GM21360 (cell line): ENCODE results near the gene KIAA0586.
"Not testable (repeated sequence)": the region's sequence is repeated elsewhere in the genome, so short reads cannot be mapped to it uniquely, and the experiment has no call there.

Experiments
- ATAC-seq: cut with Tn5 transposase; IDR thresholded peaks from one replicate; pipeline ENCODE4 v1.9.1; 2021; ENCODE audit warnings: mild to moderate bottlenecking, moderate library complexity; ENCODE audit not compliant: unreplicated experiment

KIAA0586 gene

DNA sequence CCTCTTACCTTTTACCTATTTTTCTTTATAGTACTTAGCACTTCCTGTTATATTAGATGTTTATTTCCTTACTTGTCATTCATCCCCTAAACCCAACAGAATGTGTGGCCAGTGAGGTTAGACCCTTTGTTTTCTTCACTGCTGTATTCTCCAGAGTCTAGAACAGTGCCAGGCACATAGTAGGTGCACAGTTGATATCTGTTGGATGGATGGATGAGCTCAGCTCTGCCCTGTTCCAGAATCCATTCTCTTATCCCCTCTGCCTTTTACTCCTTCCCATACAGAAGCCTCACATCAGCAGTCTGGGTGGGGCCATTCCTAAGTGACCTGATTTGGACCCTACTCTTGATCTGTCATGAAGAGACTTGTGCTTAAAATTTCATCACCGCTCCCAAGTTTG lies 115.7 kb downstream of the KIAA0586 start:
- no peak for ATAC-seq

DNA sequence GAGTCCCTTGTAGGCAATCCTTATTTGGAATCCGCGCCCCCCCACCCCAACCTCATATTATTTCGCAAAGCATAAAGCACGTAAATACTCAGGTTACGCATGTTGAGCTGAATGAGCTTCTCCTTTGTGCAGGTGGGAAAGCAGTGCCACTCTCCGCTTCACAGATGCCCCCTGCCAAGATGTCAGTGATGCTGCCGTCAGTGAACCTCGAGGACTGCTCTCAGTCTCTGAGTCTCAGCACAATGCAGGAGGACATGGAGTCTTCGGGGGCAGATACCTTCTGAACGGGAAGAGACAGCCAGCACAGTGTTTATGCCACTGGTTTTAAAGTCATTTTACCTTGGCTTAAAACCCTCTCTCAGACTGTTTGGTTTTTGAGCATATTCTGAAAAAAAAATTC lies 120.1 kb downstream of the KIAA0586 start:
- ATAC-seq: no peak

DNA sequence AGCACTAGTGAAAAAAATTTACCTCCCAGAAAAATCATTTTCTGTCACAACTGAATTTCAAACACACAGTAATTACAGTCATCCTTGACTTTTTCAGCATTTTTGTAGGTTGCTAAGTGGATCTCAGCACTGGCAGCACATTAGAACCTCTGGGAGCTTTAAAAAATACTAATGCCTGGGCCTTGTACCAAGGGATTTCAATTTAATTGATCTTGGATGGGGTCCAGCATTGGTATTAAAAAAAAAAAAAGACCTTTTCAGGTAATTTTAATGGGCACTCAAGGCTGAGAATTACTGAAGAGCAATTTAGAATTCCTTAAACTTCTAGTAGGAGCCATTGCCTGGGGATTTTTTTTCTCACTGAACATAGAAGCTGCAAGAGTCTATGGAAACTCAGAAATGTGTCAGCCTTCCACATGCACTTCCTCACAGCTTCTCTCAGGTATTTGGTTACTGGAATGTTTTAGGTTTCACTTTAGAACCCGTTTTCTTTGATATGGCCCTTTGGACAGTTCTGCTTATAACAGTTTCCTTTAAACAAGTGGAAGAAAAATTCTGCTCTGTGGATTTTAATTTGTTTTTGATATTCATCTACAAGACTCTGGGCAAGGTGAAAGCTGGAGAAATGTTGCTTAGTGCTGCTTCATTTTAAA lies 121.7 kb downstream of the KIAA0586 start:
- no peak for ATAC-seq

DNA sequence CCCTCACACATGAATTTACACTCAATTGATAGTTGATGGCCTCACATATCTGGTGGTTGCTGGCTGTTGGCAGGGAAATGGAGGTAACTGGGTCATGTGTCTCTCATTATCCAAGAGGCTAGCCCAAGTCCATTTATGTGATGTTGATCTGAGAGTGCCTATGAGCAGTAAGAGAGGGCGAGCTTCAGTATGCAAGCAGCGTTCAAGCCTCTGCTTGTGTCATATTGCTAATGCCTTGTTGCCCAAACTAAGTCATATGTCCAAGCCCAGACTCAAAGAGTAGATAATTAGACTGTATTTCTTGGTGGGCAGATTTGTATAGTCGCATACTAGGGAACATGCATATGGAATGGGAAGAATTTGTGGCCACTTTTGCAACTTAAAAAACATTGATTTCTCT lies 126.4 kb downstream of the KIAA0586 start:
- ATAC-seq: no peak

DNA sequence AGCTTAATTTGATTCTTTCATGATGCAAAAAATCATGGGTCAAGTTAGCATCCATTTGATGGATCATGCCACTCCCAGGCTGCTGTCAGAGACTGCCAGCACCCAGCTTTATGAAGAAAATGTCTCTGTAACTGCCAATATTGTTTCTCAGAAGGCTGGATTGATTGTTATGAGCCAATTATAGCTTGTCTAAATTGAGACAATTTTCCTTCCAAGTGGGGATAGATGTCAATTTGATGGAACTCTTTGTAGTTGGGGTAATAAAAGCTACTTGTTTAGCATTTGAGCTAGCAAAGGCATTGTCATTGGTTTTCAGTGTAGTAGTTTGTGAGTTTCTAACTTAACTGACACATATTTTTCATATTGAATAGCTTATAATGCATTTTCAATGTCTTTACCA lies 128.1 kb downstream of the KIAA0586 start:
- ATAC-seq: no peak

DNA sequence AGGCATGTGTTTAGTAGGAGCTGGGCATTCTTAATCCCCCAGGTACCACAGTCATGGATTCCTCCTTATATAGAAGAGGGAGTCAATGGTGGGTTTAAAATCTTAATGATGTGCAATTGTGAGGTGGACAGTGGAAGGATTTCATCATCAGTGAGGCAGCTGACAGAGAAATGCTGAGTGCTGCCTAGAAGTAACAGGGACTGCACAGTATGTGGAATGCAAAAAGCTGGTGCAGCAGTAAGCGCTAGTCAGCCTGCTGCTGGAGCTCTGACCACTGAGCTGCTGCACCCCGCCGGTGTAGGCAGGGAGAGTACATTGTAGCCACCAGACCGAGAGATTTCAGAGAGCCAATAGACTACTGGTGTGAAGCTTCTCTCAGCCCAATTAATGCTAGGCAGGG lies 129.7 kb downstream of the KIAA0586 start:
- ATAC-seq: no peak

DNA sequence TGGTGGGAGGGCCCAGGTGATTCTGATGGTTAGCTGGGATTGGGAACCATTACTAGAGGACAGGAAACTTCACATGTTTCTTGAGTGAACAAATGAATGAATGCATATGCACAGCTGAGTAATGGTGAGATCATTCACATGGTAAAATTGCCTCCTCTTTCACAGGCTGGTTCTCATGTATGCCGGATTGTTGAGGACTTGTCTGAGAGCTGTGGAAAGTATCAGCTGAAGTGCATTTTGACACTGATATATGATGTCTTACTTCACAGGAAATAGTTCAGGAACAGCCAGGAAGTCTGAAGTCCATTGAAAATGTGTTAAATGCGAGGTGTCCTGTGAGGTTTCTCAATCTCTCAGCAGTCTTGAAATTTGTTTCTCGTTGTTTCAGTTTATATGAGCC lies 132.7 kb downstream of the KIAA0586 start:
- ATAC-seq: no peak

DNA sequence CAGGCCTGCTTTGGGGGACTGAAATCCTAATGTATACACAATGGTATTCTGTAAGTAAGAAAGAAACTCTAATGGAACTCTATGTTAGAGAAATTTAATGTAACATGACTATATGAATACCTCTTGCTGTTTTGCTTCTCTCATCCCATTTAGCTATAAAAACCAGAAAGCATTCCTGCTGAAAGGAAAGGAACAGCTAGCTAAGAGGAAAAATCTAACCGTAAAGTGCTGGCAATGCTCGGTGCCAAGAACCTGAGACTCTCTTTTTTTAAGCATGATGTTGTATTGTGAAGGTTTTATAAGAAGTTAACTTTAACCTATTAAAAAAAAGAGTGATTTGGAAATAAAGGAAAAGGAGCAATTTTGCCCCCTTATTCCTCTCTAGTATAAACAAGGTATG lies 134.6 kb downstream of the KIAA0586 start:
- ATAC-seq: no peak

DNA sequence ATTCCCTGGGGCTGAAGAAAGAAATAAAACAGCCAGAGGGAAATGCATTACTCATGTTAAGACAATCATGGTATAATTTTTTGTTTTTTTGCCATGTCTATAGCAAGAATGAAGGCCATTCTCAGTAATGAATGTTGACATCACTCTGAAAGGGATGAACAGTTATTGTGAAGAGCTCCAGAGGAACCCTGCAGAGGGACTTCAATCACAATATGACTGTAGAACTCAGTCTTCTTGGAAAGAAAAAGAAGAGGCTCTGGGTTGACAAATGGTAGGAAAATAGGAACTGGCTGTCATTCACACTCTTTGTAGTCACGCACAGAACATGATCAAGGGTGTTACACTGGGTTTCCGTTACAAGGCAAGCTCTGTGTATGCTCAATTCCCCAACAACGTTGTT lies 136.5 kb downstream of the KIAA0586 start:
- no peak for ATAC-seq

DNA sequence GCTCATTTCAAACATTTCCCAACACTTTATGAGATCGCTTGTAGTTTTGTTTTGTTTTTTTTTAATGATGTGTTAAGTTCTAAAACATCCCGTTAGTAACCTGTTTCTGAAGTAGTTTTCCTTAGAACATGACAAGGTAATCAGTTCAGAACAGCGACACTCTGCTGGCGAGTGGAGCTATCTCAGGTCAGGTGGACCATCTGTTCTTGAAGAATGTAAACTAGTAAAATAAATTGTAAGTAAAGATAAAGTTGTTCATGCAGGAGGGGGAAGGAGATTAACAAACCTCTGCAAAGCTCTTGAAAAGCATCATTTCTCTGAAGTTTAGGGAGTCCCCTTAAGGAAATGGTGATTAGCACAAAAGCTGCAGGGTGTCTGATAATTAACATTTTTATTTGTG lies 138.3 kb downstream of the KIAA0586 start:
- no peak for ATAC-seq

DNA sequence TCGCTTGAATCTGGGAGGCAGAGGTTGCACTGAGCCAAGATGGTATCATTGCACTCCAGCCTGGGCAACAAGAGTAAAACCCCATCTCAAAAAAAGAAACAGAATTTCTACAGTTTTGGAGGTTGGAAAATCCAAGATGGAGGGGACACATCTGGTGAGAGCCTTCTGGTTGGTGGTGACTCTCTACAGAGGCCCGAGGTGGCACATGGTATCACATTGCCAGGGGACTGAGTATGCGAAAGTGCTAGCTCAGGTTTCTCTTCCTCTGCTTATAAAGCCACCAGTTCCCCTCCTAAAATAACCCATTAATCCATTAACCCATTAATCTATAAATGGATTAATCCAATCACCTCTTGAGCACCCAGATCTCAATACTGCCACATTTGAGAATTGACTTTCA lies 139.5 kb downstream of the KIAA0586 start:
- ATAC-seq: no peak

DNA sequence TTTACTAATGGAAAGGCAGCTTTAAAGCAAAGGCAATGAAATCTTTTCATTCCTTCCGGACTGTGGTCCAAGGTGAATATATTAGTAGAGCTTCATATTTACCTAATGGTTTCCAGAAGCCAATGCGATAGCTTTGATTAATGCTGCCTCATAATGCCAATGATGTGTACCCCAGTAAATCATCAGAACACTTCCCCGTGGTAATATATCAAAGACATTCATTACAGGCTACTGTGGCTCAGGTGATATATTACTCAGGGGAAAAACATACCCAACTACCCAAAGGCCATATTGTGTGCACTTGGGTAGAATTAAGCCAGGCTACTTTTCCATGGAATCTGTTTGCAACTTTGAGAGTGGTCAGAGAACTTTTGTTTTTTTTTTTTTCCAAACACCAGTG lies 140.8 kb downstream of the KIAA0586 start:
- ATAC-seq: no peak

DNA sequence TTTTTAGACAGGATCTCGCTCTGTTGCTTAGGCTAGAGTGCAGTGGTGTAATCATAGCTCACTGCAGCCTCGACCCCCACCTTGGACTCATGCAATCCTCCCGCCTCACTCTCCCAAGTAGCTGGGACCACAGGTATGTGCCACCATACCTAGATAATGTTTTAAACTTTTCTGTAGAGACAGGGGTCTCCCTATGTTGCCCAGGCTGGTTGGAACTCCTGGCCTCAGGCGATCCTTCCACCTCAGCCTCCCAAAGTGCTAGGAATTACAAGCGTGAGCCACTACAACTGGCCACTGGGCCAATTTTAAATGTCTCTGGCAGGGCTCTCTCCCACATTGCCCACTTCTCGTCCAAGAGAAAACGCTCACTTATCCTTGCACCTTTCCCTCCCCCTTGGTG lies 143.7 kb downstream of the KIAA0586 start:
- ATAC-seq: no peak

DNA sequence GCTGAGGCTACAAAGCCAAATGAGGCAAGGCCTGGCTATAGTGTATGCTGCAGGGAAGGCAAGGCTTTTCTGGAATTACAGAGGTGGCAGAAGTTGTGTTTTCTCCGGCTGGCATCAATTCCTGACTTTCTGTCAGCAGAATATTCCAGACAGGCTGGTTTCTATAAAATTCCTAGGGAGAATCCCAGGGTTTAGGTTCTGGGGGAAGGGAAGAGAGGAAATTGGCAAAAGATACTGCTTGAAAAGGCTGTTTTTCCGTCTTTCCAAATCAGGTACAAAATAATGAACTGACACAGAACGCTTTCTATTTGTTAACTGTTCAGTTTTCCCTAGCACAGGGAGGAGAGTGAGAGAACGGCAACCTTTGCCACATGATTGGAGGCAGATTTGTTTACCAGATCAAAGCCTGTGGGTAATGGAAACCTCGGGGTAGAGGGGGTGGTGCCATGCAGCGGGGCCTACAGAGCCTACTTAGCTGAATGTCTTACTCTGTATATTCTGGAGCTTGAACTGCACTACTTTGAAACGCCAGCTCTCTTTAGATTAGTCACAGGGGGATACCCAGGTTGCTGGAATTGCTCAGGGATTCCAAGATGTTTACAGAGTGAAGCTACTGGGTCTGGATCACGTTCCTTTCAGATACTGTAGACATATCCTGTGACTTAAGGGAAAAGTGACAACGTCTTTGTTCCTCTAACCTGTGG lies 144.4 kb downstream of the KIAA0586 start:
- no peak for ATAC-seq

DNA sequence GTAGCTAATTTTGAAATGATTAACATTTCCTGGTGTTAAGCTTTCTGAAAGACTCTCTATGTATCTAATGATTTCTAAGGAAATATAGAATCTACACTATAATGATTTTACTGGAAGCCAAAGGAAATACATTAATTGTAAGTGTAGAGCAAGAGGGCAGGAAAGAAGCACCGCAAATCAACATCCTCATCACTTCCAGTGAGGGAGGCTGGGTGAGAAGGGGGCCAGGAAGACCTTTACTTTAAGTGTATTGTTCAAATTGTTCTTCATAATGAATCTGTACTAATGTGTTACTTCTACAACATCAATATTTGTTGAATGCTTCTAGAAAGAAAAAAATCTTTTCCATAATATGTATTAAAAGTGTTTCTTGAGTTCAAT lies 144.9 kb downstream of the KIAA0586 start:
- no peak for ATAC-seq

DNA sequence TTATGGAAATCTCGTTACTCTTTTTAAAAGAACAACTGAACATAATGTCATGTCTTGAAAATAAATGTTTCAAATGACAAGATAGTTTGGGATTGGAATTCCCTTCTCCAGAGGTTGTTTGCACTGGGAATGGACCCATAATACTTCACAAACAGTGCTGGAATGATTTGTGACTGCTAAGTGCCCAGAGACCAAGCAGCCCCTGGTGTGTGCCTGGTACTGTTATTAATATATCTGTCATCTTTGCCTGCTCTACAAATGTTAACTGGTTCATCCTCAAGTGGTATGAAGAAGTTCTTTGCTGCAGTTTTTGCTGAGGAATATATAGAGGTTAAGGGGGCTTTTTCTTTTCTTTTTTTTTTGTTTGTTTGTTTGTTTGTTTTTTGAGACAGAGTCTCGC lies 145.3 kb downstream of the KIAA0586 start:
- ATAC-seq: no peak

DNA sequence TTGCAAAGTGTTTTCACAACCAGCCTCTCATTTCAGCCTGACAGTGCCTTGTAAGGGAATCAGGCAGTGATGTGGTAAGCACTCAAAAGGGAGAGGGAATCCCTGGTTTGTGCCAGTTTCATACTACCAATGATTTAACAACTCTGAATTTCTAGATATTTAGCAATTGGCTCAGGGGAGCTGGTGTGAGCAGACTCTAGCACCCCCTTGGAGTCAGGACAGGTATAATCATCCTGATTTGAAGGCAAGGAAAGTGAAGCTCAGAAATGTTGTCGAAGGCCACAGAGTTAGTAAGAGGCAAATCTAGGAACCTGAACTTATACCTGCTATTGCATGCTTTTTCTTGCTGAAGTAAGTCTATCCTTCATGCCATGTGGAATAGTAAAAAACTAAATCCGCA lies 147.1 kb downstream of the KIAA0586 start:
- ATAC-seq: no peak

DNA sequence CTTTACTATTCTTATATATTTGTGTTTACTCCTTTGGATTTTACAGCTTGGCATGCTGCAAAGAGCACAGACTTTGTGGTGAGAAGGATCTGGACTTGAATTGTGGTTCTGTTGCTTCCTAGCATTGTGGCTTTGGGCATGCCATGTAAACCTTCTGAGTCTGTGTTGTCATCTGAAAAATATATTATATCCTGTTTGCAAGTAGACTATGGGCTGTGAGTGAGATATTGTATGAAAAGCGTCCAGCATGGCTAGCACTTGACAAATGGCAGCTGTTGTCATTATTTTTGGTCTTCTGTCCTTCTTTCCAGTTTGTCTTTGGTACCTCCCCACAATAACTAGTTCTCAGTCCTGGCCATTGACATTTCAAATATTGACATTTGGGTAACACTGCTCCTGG lies 148.4 kb downstream of the KIAA0586 start:
- no peak for ATAC-seq

DNA sequence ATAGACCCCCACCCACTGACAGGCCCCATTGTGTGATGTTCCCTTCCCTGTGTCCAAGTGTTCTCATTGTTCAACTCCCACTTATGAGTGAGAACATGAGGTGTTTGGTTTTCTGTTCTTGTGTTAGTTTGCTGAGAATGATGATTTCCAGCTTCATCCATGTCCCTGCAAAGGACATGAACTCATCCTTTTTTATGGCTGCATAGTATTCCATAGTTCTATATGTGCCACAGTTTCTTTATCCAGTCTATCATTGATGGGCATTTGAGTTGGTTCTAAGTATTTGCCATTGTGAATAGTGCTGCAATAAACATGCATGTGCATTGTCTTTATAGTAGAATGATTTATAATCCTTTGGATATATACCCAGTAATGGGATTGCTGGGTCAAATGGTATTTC lies 152.5 kb downstream of the KIAA0586 start:
- not testable (repeated sequence) for ATAC-seq

DNA sequence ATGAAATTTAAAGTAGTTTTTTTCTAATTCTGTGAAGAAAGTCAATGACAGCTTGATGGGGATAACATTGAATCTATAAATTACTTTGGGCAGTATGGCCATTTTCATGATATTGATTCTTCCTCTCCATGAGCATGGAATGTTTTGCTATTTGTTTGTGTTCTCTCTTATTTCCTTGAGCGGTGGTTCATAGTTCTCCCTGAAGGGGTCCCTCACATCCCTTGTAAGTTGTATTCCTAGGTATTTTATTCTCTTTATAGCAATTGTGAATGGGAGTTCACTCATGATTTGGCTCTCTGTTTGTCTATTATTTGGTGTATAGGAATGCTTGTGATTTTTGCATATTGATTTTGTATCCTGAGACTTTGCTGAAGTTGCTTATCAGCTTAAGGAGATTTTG lies 153.9 kb downstream of the KIAA0586 start:
- not testable (repeated sequence) for ATAC-seq

DNA sequence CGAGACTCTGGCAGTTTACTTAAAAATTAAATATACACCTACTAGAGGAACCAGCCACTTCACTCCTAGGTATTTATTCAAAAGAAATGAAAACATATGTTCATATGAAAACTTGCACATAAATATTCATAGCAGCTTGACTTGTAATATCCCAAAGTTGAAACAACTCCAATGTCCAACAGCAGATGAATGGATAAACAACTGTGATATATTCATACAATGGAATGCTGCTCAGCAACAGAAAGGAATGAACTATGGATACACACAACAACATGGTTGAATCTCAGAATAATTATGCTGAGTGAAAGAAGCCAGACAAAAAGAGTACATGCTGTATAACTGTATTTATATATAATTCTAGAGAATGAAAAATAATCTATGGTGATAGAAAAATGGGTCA lies 156.9 kb downstream of the KIAA0586 start:
- ATAC-seq: no peak

DNA sequence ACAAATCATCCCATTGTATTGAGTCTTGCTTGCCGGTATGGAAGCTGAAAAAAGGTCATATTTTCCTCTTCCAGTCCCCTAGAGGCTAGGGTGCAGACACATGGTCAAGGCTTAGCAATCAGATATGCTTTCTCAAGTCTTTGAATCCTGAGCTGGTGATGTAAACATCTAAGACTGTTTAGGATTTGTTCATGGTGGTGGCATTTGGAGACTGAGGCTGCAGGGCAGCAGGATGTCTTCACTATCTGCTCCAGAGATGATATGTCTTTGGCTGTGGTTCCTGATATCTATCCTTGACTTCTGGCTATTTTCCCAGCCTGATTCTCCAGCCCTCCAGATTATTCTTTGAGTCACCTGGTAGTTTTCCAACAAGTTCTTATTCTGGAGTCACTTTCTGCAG lies 159.8 kb downstream of the KIAA0586 start:
- ATAC-seq: no peak

DNA sequence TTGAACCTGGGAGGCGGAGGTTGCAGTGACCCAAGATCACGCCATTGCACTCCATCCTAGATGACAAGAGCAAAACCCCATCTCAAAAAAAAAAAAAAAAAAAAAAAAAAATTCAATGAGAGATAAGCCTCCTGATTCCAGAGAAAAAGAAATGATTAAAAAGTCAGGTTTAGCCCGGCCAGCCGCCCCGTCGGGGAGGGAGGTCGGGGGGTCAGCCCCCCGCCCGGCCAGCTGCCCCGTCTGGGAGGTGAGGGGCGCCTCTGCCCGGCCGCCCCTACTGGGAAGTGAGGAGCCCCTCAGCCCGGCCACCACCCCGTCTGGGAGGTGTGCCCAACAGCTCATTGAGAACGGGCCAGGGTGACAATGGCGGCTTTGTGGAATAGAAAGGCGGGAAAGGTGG lies 160.8 kb downstream of the KIAA0586 start:
- not testable (repeated sequence) for ATAC-seq
